T-cell (primary cell): Measurements from ENCODE around the gene AOC2. TPM values are rescaled to one million over a fixed set of nuclear protein-coding genes. Genes with fewer than 3 reads are reported as not detected.

Experiments
- ATAC-seq, 4 experiments: fragments of 200-7000 bp in 3 of 4; fragments of 150-1000 bp in 1 of 4; cut with Tn5 transposase; replicated peaks in 1 of 4; 1 replicate in 3 of 4; 2 replicates in 1 of 4; pipeline ENCODE4 v1.10.0; 2021; ENCODE audit warnings: moderate library complexity in 3 of 4, mild to moderate bottlenecking in 2 of 4, moderate number of reproducible peaks in 1 of 4
- CTCF ChIA-PET, 2 donors: fragments of 300-600 bp; sonication (Branson Sonifier 250); formaldehyde crosslinking; loops; one replicate each; lab custom pipeline; 2022; ENCODE audit warnings: antibody characterized with exemption in 2 of 2; lab: Charles Lee
- POLR2A ChIA-PET, 2 donors: fragments of 300-600 bp; sonication (Branson Sonifier 250); formaldehyde crosslinking; loops; one replicate each; lab custom pipeline; 2022; ENCODE audit warnings: antibody characterized with exemption in 2 of 2; lab: Charles Lee
- DNase-seq, 35 experiments: peaks; one replicate each; pipeline versions ENCODE4 v3.0.0 to v3.0.0-alpha.2; 2013 to 2023
- H3K27ac ChIP-seq: one replicate; pipeline ENCODE4 v1.5.1; 2013; ENCODE audit warnings: low read length
- H3K27me3 ChIP-seq, 2 experiments: replicated peaks in 1 of 2; 1 replicate in 1 of 2; 2 replicates in 1 of 2; pipeline versions ENCODE4 v1.6.1 to v1.7.0; 2013; ENCODE audit warnings: low read length in 1 of 2, mixed read lengths in 1 of 2; ENCODE audit not compliant: control insufficient read depth in 2 of 2, insufficient read depth in 2 of 2; ENCODE audit errors: extremely low read depth in 1 of 2
- H3K36me3 ChIP-seq, 2 donors: 1 replicate in 1 of 2; 2 replicates in 1 of 2; pipeline versions ENCODE4 v1.6.1 to v1.7.0; 2013; ENCODE audit warnings: low read length in 1 of 2; ENCODE audit not compliant: control insufficient read depth in 2 of 2, insufficient read depth in 1 of 2; ENCODE audit errors: extremely low read depth in 1 of 2
- H3K4me1 ChIP-seq, 2 experiments: 1 replicate in 1 of 2; 2 replicates in 1 of 2; pipeline versions ENCODE4 v1.6.1 to v1.7.0; 2013; ENCODE audit warnings: low read length in 2 of 2, mixed read lengths in 1 of 2; ENCODE audit not compliant: insufficient read depth in 2 of 2, control insufficient read depth in 1 of 2; ENCODE audit errors: extremely low read depth in 1 of 2
- H3K4me3 ChIP-seq, 2 donors: 1 replicate in 1 of 2; 2 replicates in 1 of 2; pipeline versions ENCODE4 v1.5.1 to v1.7.0; 2013; ENCODE audit warnings: mild to moderate bottlenecking in 2 of 2, low read length in 1 of 2, moderate library complexity in 1 of 2; ENCODE audit not compliant: control insufficient read depth in 1 of 2; ENCODE audit errors: extremely low read depth in 1 of 2
- H3K9me3 ChIP-seq: 2 replicates; pipeline ENCODE4 v1.7.0; 2013
- H3K27ac Mint-ChIP-seq, 2 donors: one replicate each; pipeline ENCODE4 v1.8.0; 2020 to 2021; ENCODE audit warnings: mild to moderate bottlenecking in 2 of 2, mixed read lengths in 2 of 2
- H3K27me3 Mint-ChIP-seq, 2 donors: one replicate each; pipeline ENCODE4 v1.8.0; 2021 to 2022; ENCODE audit warnings: mixed read lengths in 2 of 2
- H3K36me3 Mint-ChIP-seq: one replicate; pipeline ENCODE4 v1.8.0; 2021; ENCODE audit warnings: mixed read lengths
- H3K4me1 Mint-ChIP-seq, 3 donors: one replicate each; pipeline ENCODE4 v1.8.0; 2020 to 2022; ENCODE audit warnings: mixed read lengths in 3 of 3, mild to moderate bottlenecking in 1 of 3
- H3K4me3 Mint-ChIP-seq, 3 donors: one replicate each; pipeline ENCODE4 v1.8.0; 2020 to 2022; ENCODE audit warnings: mild to moderate bottlenecking in 3 of 3, mixed read lengths in 3 of 3, moderate library complexity in 3 of 3
- H3K9me3 Mint-ChIP-seq, 3 donors: one replicate each; pipeline ENCODE4 v1.8.0; 2020 to 2022; ENCODE audit warnings: mixed read lengths in 3 of 3
- whole genome bisulfite sequencing: methylation state at CpG from one replicate; pipeline ENCODE4 v1.1.5; 2013; ENCODE audit warnings: missing lambda C conversion rate; ENCODE audit not compliant: insufficient coverage; 5-methylcytosine and 5-hydroxymethylcytosine counted together
- total RNA-seq, 35 experiments: library from RNA in 6 of 35; stranded (reverse) in 6 of 35; fragments of 120-200 nt in 1 of 35; gene quantifications; one replicate each; pipeline versions ENCODE4 v1.2.1 to v1.2.4 and lab custom pipeline; 2013 to 2026

Gene AOC2
- total RNA-seq, 5 donors from 2014 or later (not counting 1 experiment from before 2014, with no cell fraction given): 2.2 to 3.7 (median 3.2) TPM

GRCh38 chr17:42835732-42836131 is 8.6 kb upstream of the AOC2 start:
- no peaks in the 10 kb centered on the region for H3K27me3 Mint-ChIP-seq

GRCh38 chr17:42841975-42842685 is 2.2 kb upstream of the AOC2 start:
- Mint-ChIP-seq H3K27me3 (no peaks in the 10 kb centered on the region), H3K36me3 (peaks cover 46% of the 10 kb centered on the region), H3K4me3 (no peak overlapping the region), H3K27ac (no peak overlapping the region), H3K9me3 (no peaks in the 10 kb centered on the region), H3K4me1 (peaks cover 0 to 8% (median 6%) of the 10 kb centered on the region in 3 donors)
- H3K4me3 ChIP-seq: no peak overlapping the region
- H3K9me3 ChIP-seq: no peaks in the 10 kb centered on the region
- POLR2A ChIA-PET: no interaction called here
- 80% methylated on average over 1 of the region's 11 CpGs for WGBS
- H3K36me3 ChIP-seq: peaks cover 9 to 72% of the 10 kb centered on the region in 2 donors
- DNase-seq: no peak
- no peak overlapping the region for H3K27ac ChIP-seq
- no peaks in the 10 kb centered on the region for H3K27me3 ChIP-seq
- CTCF ChIA-PET: interaction anchor here in 1 of 2 donors (0.8 kb wide), 1 partner anchor 9 kb away, joined by 3 read pairs; the partner anchor contains the start of gene PSME3
- H3K4me1 ChIP-seq: no peaks in the 10 kb centered on the region
- no peak for ATAC-seq

More at GRCh38 chr17:42835732-42836131, 8.6 kb upstream of the AOC2 start:
- Histone ChIP-seq H3K27me3 (no peaks in the 10 kb centered on the region), H3K27ac (no peak overlapping the region), H3K9me3 (no peaks in the 10 kb centered on the region), H3K4me1 (peaks cover 11 to 18% of the 10 kb centered on the region in 2 experiments), H3K36me3 (peaks cover 5 to 44% of the 10 kb centered on the region in 2 donors), H3K4me3 (no peak overlapping the region)
- Mint-ChIP-seq H3K4me3 (no peak overlapping the region), H3K9me3 (no peaks in the 10 kb centered on the region), H3K27ac (no peak overlapping the region), H3K4me1 (peaks cover 22 to 32% (median 25%) of the 10 kb centered on the region in 3 donors), H3K36me3 (peaks cover 17% of the 10 kb centered on the region)
- ATAC-seq (no peak), DNase-seq (no peak)
- WGBS: 100% methylated on average over 2 of the region's 6 CpGs
- ChIA-PET CTCF (interaction anchor here in 1 of 2 donors (0.9 kb wide), 1 partner anchor 12 kb away, joined by 3 read pairs; the partner anchor contains the start of gene BECN1), POLR2A (interaction anchor here in 1 of 2 donors (0.7 kb wide), 1 partner anchor 500 kb away, joined by 6 read pairs; no protein-coding TSS in a partner anchor)

GRCh38 chr17:42843358-42843934 is 934 bp upstream of the AOC2 start:
- no peaks in the 10 kb centered on the region for H3K27me3 ChIP-seq

GRCh38 chr17:42844761-42845555 is 578 bp downstream of the AOC2 start:
- no peak overlapping the region for H3K27ac Mint-ChIP-seq
- H3K27ac ChIP-seq: no peak overlapping the region

More at GRCh38 chr17:42843358-42843934, 934 bp upstream of the AOC2 start:
- Histone ChIP-seq H3K4me1 (no peaks in the 10 kb centered on the region), H3K4me3 (no peak overlapping the region), H3K36me3 (peaks cover 9 to 59% of the 10 kb centered on the region in 2 donors), H3K9me3 (no peaks in the 10 kb centered on the region), H3K27ac (no peak overlapping the region)
- Mint-ChIP-seq H3K4me3 (no peak overlapping the region), H3K27ac (no peak overlapping the region), H3K36me3 (peaks cover 40% of the 10 kb centered on the region), H3K27me3 (no peaks in the 10 kb centered on the region), H3K4me1 (peaks cover 0 to 8% (median 6%) of the 10 kb centered on the region in 3 donors), H3K9me3 (no peaks in the 10 kb centered on the region)
- ChIA-PET POLR2A (interaction anchor here in 1 of 2 donors (0.6 kb wide), 1 partner anchor 128 kb away, joined by 7 read pairs; no protein-coding TSS in a partner anchor), CTCF (interaction anchor here in 1 of 2 donors (0.8 to 1.2 kb wide), 2 partner anchors 10 to 496 kb away, joined by 3 to 4 read pairs; partner anchors contain the start of gene PSME3)
- DNase-seq (peak in 2 of 35 experiments; percentile 10 to 48), ATAC-seq (peak in 1 of 4 experiments; percentile 39)
- no CpG with 5 or more reads among the region's 6 CpGs for WGBS

GRCh38 chr17:42845556-42845917 is 1.2 kb downstream of the AOC2 start:
- DNase-seq (no peak), ATAC-seq (no peak)
- no peak overlapping the region for H3K4me3 ChIP-seq
- Mint-ChIP-seq H3K36me3 (peaks cover 29% of the 10 kb centered on the region), H3K4me1 (peaks cover 0 to 8% (median 6%) of the 10 kb centered on the region in 3 donors), H3K9me3 (no peaks in the 10 kb centered on the region), H3K27me3 (no peaks in the 10 kb centered on the region), H3K4me3 (no peak overlapping the region), H3K27ac (peak overlapping the region in 1 of 2 donors; percentile 44)
- H3K9me3 ChIP-seq: no peaks in the 10 kb centered on the region
- WGBS: 91% methylated on average over 6 of the region's 12 CpGs
- no peaks in the 10 kb centered on the region for H3K27me3 ChIP-seq
- POLR2A ChIA-PET: no interaction called here
- H3K36me3 ChIP-seq: peaks cover 5 to 44% of the 10 kb centered on the region in 2 donors
- no peak overlapping the region for H3K27ac ChIP-seq
- no peaks in the 10 kb centered on the region for H3K4me1 ChIP-seq
- CTCF ChIA-PET: no interaction called here

More at GRCh38 chr17:42844761-42845555, 578 bp downstream of the AOC2 start:
- ATAC-seq: no peak
- Histone ChIP-seq H3K27me3 (no peaks in the 10 kb centered on the region), H3K4me3 (no peak overlapping the region), H3K9me3 (no peaks in the 10 kb centered on the region), H3K4me1 (no peaks in the 10 kb centered on the region), H3K36me3 (peaks cover 5 to 46% of the 10 kb centered on the region in 2 donors)
- H3K4me3 Mint-ChIP-seq: no peak overlapping the region
- no peaks in the 10 kb centered on the region for H3K9me3 Mint-ChIP-seq
- CTCF ChIA-PET: no interaction called here
- H3K27me3 Mint-ChIP-seq: no peaks in the 10 kb centered on the region
- peaks cover 29% of the 10 kb centered on the region for H3K36me3 Mint-ChIP-seq
- H3K4me1 Mint-ChIP-seq: peaks cover 0 to 8% (median 6%) of the 10 kb centered on the region in 3 donors
- POLR2A ChIA-PET: interaction anchor here in 1 of 2 donors (0.5 kb wide), 1 partner anchor 279 kb away, joined by 3 read pairs; no protein-coding TSS in a partner anchor
- DNase-seq: no peak
- WGBS: 96% methylated on average over 13 of the region's 24 CpGs
